Heart left ventricle (tissue), 13 donors: ENCODE measurements around the gene KRTAP19-4.

Experiments
- POLR2A ChIP-seq, 2 donors: fragments of 450-650 bp; IDR thresholded peaks; one replicate each; pipeline ENCODE4 v1.6.1; 2017; ENCODE audit warnings: antibody characterized with exemption in 2 of 2, mild to moderate bottlenecking in 2 of 2, moderate library complexity in 2 of 2
- TF ChIP-seq, protein P1 (sequence below), 12 donors: fragments of 200-600 bp; sonication (generic) in 4 of 12; IDR thresholded peaks; one replicate each; pipeline versions ENCODE4 v1.5.0 to v1.8.0; 2018 to 2022; ENCODE audit warnings: antibody characterized with exemption in 12 of 12, mild to moderate bottlenecking in 5 of 12
- donor health status: ischemic (EF 13 %, LVEDD 7.1; RV severe dilation, severe dysfunction).
- donor health status: DM: no; HTN: yes; CAD: no.
- donor health status: DM: no; HTN: no; CAD: no.
- donor health status: ischemic (EF 25% LVEDD 6.9; RV normal size, moderate dysfunction).
- donor health status: ischemic (EF 25% LVEDD 5.7; RV mildly dilated, moderate dysfunction).
- donor health status: ischemic (EF 35%, LVEDD 5.7; RV mildly dilated, moderate dysfunction).
- donor health status: nonischemic (EF 11% LVEDD 7.7; RV severe dilation, severe dysfunction).
- donor health status: DM: yes; HTN: yes; CAD: no.
- donor health status: PGD.
- donor health status: ischemic (EF 29% LVEDD 5.4; RV normal size, mild dysfunction).
- donor health status: nonischemic (EF 23%, LVEDD 6.1; RV moderate dilation, normal function).

DNA sequence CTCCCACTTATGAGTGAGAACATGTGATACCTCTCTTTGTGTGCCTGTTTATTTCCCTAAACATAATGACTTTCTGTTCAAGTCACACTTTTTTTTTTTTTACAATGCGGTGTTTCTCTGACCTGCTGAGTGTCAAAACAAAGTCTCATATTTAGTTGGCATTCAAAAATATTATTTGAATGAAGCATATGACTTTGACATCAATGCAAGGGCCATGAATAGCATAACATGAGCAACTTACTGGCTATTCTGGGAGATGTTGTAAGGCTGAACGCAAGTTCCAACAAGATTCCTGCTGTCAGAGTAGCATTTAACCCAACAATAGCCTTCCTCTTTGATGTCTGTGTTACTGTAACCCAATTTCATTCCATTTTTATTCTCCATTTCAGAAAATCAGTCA lies 14.8 kb downstream of the KRTAP19-4 start:
- TF ChIP-seq, protein P1, sequence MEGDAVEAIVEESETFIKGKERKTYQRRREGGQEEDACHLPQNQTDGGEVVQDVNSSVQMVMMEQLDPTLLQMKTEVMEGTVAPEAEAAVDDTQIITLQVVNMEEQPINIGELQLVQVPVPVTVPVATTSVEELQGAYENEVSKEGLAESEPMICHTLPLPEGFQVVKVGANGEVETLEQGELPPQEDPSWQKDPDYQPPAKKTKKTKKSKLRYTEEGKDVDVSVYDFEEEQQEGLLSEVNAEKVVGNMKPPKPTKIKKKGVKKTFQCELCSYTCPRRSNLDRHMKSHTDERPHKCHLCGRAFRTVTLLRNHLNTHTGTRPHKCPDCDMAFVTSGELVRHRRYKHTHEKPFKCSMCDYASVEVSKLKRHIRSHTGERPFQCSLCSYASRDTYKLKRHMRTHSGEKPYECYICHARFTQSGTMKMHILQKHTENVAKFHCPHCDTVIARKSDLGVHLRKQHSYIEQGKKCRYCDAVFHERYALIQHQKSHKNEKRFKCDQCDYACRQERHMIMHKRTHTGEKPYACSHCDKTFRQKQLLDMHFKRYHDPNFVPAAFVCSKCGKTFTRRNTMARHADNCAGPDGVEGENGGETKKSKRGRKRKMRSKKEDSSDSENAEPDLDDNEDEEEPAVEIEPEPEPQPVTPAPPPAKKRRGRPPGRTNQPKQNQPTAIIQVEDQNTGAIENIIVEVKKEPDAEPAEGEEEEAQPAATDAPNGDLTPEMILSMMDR (IDR thresholded peaks at IDR 0.05): no peak
- no peak for TF ChIP-seq POLR2A (IDR thresholded peaks at IDR 0.05)
